Measurements from ENCODE around the gene CLDN22. TPM values are rescaled to one million over a fixed set of nuclear protein-coding genes. Genes with fewer than 3 reads are reported as not detected.

Gene CLDN22
- not detected in 2 replicates for total RNA-seq (2021)
- Bru-seq, nascent RNA = not detected
- BruChase-seq, experiment 1, labeled RNA remaining after a 2-hour chase = not detected
- not detected for BruChase-seq, experiment 2, labeled RNA remaining after a 6-hour chase
- long read RNA-seq, partial matches to known transcripts = 0 of 1 reads
- long read RNA-seq, other reads (novel, unspliced or antisense) = 0 of 1 reads

- peaks cover 12% of the 10 kb centered on the region for H3K36me3 ChIP-seq (ENCODE audit: insufficient read depth, low read length, poor library complexity, severe bottlenecking)
- no TSS peak for BruUV-seq (replicated peaks)
Measured at GRCh38 chr4:183320211-183321059, at the start of gene CLDN22. CLDN22 (minus strand) TSS chr4:183320276; CDS start chr4:183320218, 58 bp downstream.

GRCh38 chr4:183369073-183369472, 49.0 kb upstream of the CLDN22 start:
- TF ChIP-seq CTCF (conservative IDR thresholded peaks at IDR 0.05; ENCODE audit: low read depth, low read length) = no peak
- DNase-seq (ENCODE audit: low spot score) = no peak
- POLR2A ChIA-PET (ENCODE audit: low non-redundant PET) = no interaction called here
- intact Hi-C loops (cut with micrococcal nuclease; ENCODE audit: unreplicated experiment) = no loop called here
- BruUV-seq (replicated peaks) = no TSS peak
- Histone ChIP-seq H3K9me3 (ENCODE audit: low read depth, low read length, poor library complexity, severe bottlenecking) (peaks cover 6% of the 10 kb centered on the region), H3K36me3 (ENCODE audit: insufficient read depth, low read length, poor library complexity, severe bottlenecking) (no peaks in the 10 kb centered on the region), H3K27ac (ENCODE audit: low read depth, low read length, poor library complexity, severe bottlenecking) (no peak overlapping the region), H3K4me3 (ENCODE audit: low read depth, low read length, poor library complexity, severe bottlenecking) (no peak overlapping the region), H3K27me3 (replicated peaks; ENCODE audit: insufficient read depth, low read depth, low read length, poor library complexity) (no peaks in the 10 kb centered on the region), H3K4me1 (ENCODE audit: insufficient read depth, low read length, poor library complexity, severe bottlenecking) (peaks cover 8% of the 10 kb centered on the region)
- CTCF ChIA-PET = no interaction called here

More at GRCh38 chr4:183320211-183321059, at the start of gene CLDN22:
- Histone ChIP-seq H3K27ac (ENCODE audit: low read depth, low read length, poor library complexity, severe bottlenecking) (no peak within 1 kb of the TSS), H3K9me3 (ENCODE audit: low read depth, low read length, poor library complexity, severe bottlenecking) (no peaks in the 10 kb centered on the region), H3K4me3 (ENCODE audit: low read depth, low read length, poor library complexity, severe bottlenecking) (no peak within 1 kb of the TSS), H3K27me3 (replicated peaks; ENCODE audit: insufficient read depth, low read depth, low read length, poor library complexity) (no peaks in the 10 kb centered on the region), H3K4me1 (ENCODE audit: insufficient read depth, low read length, poor library complexity, severe bottlenecking) (no peaks in the 10 kb centered on the region)
- TF ChIP-seq EZH2 (IDR thresholded peaks at IDR 0.05; ENCODE audit: borderline replicate concordance, low read depth, low read length, poor library complexity, severe bottlenecking) = no peak
- no peak for TF ChIP-seq CTCF (conservative IDR thresholded peaks at IDR 0.05; ENCODE audit: low read depth, low read length)
- intact Hi-C loops (cut with micrococcal nuclease; ENCODE audit: unreplicated experiment) = no loop called here
- CTCF ChIA-PET = no interaction called here
- DNase-seq (ENCODE audit: low spot score) = no peak
- POLR2A ChIA-PET (ENCODE audit: low non-redundant PET) = no interaction called here

- no peak overlapping the region for H3K27ac ChIP-seq (ENCODE audit: low read depth, low read length, poor library complexity, severe bottlenecking)
- H3K4me3 ChIP-seq (ENCODE audit: low read depth, low read length, poor library complexity, severe bottlenecking) = no peak overlapping the region
- H3K36me3 ChIP-seq (ENCODE audit: insufficient read depth, low read length, poor library complexity, severe bottlenecking) = no peaks in the 10 kb centered on the region
- TF ChIP-seq EZH2 (IDR thresholded peaks at IDR 0.05; ENCODE audit: borderline replicate concordance, low read depth, low read length, poor library complexity, severe bottlenecking) (no peak), CTCF (conservative IDR thresholded peaks at IDR 0.05; ENCODE audit: low read depth, low read length) (no peak)
- no peaks in the 10 kb centered on the region for H3K27me3 ChIP-seq (replicated peaks; ENCODE audit: insufficient read depth, low read depth, low read length, poor library complexity)
- BruUV-seq (replicated peaks) = no TSS peak
- H3K9me3 ChIP-seq (ENCODE audit: low read depth, low read length, poor library complexity, severe bottlenecking) = no peaks in the 10 kb centered on the region
- intact Hi-C loops (cut with micrococcal nuclease; ENCODE audit: unreplicated experiment) = no loop called here
- POLR2A ChIA-PET (ENCODE audit: low non-redundant PET) = no interaction called here
- CTCF ChIA-PET = no interaction called here
- DNase-seq (ENCODE audit: low spot score) = no peak
- peaks cover 19% of the 10 kb centered on the region for H3K4me1 ChIP-seq (ENCODE audit: insufficient read depth, low read length, poor library complexity, severe bottlenecking)
Measured at GRCh38 chr4:183366206-183366835, 46.2 kb upstream of the CLDN22 start.
